Parathyroid adenoma (tissue), 2 donors: ENCODE data around the gene ATP6V0C.

Experiments used
- H2AFZ ChIP-seq: fragments of 300-600 bp; sonication (generic); one replicate; pipeline ENCODE4 v1.7.0; 2017; ENCODE audit warnings: antibody characterized with exemption, mild to moderate bottlenecking
- H3K27ac ChIP-seq: fragments of 300-600 bp; sonication (generic); one replicate; pipeline ENCODE4 v1.7.0; 2017
- H3K27me3 ChIP-seq: fragments of 300-600 bp; sonication (generic); one replicate; pipeline ENCODE4 v1.7.0; 2017; ENCODE audit warnings: low read length; ENCODE audit not compliant: control insufficient read depth, insufficient read depth
- H3K36me3 ChIP-seq: fragments of 300-600 bp; sonication (generic); one replicate; pipeline ENCODE4 v1.7.0; 2017; ENCODE audit warnings: low read length; ENCODE audit not compliant: control insufficient read depth, insufficient read depth
- H3K4me1 ChIP-seq: fragments of 300-600 bp; sonication (generic); one replicate; pipeline ENCODE4 v1.7.0; 2017; ENCODE audit warnings: control low read depth
- H3K4me2 ChIP-seq: fragments of 300-600 bp; sonication (generic); one replicate; pipeline ENCODE4 v1.7.0; 2017; ENCODE audit warnings: low read length
- H3K4me3 ChIP-seq: fragments of 300-600 bp; sonication (generic); one replicate; pipeline ENCODE4 v1.7.0; 2017; ENCODE audit warnings: low read depth, low read length
- H3K79me2 ChIP-seq: fragments of 300-600 bp; sonication (generic); one replicate; pipeline ENCODE4 v1.7.0; 2017; ENCODE audit warnings: control low read depth
- H3K9ac ChIP-seq: fragments of 300-600 bp; sonication (generic); one replicate; pipeline ENCODE4 v1.7.0; 2017; ENCODE audit warnings: mild to moderate bottlenecking
- H3K9me3 ChIP-seq: fragments of 300-600 bp; sonication (generic); one replicate; pipeline ENCODE4 v1.7.0; 2017; ENCODE audit warnings: low read length; ENCODE audit not compliant: control insufficient read depth
- CTCF ChIP-seq: fragments of 300-600 bp; sonication (generic); IDR thresholded peaks from one replicate; pipeline ENCODE4 v1.7.0; 2017; ENCODE audit warnings: antibody characterized with exemption, mild to moderate bottlenecking
- donor health status: primary hyperparathyroidism.

ATP6V0C gene

GRCh38 chr16:2485811-2486507, 27.8 kb upstream of the ATP6V0C start:
- Histone ChIP-seq H3K9me3 (no peaks in the 10 kb centered on the region), H3K4me1 (no peaks in the 10 kb centered on the region), H3K4me2 (no peak overlapping the region), H3K27me3 (no peaks in the 10 kb centered on the region), H3K4me3 (no peak overlapping the region), H3K9ac (no peak overlapping the region), H3K36me3 (no peaks in the 10 kb centered on the region), H3K27ac (no peak overlapping the region), H3K79me2 (peaks cover 14% of the 10 kb centered on the region), H2AFZ (no peak overlapping the region)
- TF ChIP-seq CTCF: no peak

DNA sequence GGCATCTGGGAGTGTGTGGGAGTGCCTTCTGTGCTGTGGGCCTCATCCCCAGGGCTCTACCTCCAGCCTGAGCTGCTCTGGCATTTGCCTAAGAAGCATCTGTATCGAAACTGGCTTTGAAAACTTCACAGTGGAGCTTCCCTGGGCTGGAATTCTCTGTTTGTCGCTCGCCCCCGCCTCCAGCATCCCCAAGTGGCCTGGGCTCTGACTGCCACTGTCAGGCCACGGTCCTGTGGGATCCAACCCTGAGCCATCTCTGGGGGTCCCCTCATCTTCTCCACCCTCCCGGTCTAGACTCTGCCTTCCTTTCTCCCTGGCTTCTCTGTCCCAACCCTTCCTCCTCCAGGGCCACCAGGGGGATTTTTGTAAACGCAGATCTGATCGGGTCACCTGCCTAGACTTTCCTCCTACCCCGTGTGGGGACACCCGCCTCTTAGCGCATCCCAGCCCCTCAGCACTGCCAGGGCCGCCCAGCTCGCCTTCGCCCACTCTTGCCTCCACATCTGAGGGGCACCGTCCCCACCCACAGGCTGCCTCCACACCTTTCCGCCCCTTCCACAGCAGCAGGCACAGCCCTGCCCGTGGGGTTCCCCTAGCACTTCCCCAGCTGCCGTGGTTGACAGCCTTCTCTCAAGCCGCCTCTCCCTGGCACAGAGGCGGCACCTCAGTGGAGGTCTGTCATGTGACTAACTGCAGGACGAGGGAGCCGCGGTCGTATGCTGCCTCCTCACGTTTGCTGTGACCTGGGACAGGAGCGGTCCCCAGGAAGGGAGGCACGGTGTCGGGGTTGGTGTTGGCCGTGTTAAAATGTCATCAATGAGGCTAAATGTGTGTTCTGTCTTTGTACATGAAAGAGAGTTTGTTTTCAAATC, 26.9 kb upstream of the ATP6V0C start:
- Histone ChIP-seq H3K27ac (no peak overlapping the region), H3K9ac (no peak overlapping the region), H3K79me2 (peaks cover 13% of the 10 kb centered on the region), H3K36me3 (no peaks in the 10 kb centered on the region), H2AFZ (no peak overlapping the region), H3K4me3 (no peak overlapping the region), H3K4me2 (no peak overlapping the region), H3K4me1 (no peaks in the 10 kb centered on the region), H3K9me3 (no peaks in the 10 kb centered on the region), H3K27me3 (no peaks in the 10 kb centered on the region)
- peak; percentile 32 for TF ChIP-seq CTCF

DNA sequence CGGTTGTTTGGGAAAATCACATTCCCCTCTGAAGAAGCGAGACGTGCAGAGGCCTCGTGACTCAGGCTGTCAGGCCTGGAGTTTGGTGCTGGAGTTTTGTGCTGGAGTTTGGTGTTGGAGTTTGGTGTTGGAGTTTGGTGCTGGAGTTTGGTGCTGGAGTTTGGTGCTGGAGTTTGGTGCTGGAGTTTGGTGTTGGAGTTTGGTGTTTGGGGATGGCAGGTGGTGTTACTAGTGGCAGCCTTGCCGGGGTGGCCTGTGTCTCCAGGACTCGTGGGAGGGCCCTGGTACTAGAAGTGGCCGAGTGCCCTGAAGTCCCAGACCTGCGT, 26.3 kb upstream of the ATP6V0C start:
- H2AFZ ChIP-seq: no peak overlapping the region
- H3K9ac ChIP-seq: no peak overlapping the region
- H3K27ac ChIP-seq: no peak overlapping the region
- H3K4me1 ChIP-seq: no peaks in the 10 kb centered on the region
- TF ChIP-seq CTCF: no peak
- H3K4me3 ChIP-seq: no peak overlapping the region
- no peaks in the 10 kb centered on the region for H3K36me3 ChIP-seq
- H3K79me2 ChIP-seq: peaks cover 12% of the 10 kb centered on the region
- no peak overlapping the region for H3K4me2 ChIP-seq
- H3K9me3 ChIP-seq: no peaks in the 10 kb centered on the region
- no peaks in the 10 kb centered on the region for H3K27me3 ChIP-seq

- no peaks in the 10 kb centered on the region for H3K4me1 ChIP-seq
- no peaks in the 10 kb centered on the region for H3K36me3 ChIP-seq
- no peak overlapping the region for H3K4me2 ChIP-seq
- H3K27ac ChIP-seq: no peak overlapping the region
- no peaks in the 10 kb centered on the region for H3K27me3 ChIP-seq
- H3K9ac ChIP-seq: no peak overlapping the region
- H3K79me2 ChIP-seq: peaks cover 12% of the 10 kb centered on the region
- H2AFZ ChIP-seq: no peak overlapping the region
- no peak for TF ChIP-seq CTCF
- H3K9me3 ChIP-seq: no peaks in the 10 kb centered on the region
- no peak overlapping the region for H3K4me3 ChIP-seq
These were observed 25.7 kb upstream of the ATP6V0C start for GRCh38 chr16:2487903-2488531.
